ENCODE data around the gene NTM. TPM values are rescaled to one million over a fixed set of nuclear protein-coding genes. Genes with fewer than 3 reads are reported as not detected.

The NTM gene
- total RNA-seq, 1 experiment from 2014 or later: 9.9 TPM

- Histone ChIP-seq H2BK120ac (ENCODE audit: low read depth, low read length, poor library complexity, severe bottlenecking) (no peak overlapping the region), H3K18ac (ENCODE audit: insufficient read length, low read depth, low read length) (no peak overlapping the region), H4K20me1 (ENCODE audit: control insufficient read depth, insufficient read depth, insufficient read length) (no peaks in the 10 kb centered on the region), H3K27me3 (ENCODE audit: insufficient read depth, low read length) (no peaks in the 10 kb centered on the region), H3K23ac (ENCODE audit: insufficient read length, low read depth, low read length) (no peak overlapping the region), H3K23me2 (ENCODE audit: insufficient read length, low read depth, low read length, poor library complexity, severe bottlenecking) (no peaks in the 10 kb centered on the region), H3K56ac (ENCODE audit: insufficient read length, low read depth, low read length) (no peak overlapping the region), H3T11ph (ENCODE audit: low read length) (no peak overlapping the region), H3K14ac (ENCODE audit: insufficient read depth, low read length) (no peak overlapping the region), H3K4me1 (ENCODE audit: insufficient read depth, low read length) (peaks cover 34% of the 10 kb centered on the region), H3K4me2 (ENCODE audit: insufficient read depth, insufficient read length, low read length) (no peak overlapping the region), H2BK5ac (ENCODE audit: insufficient read length, low read length) (no peak overlapping the region), H4K8ac (replicated peaks; ENCODE audit: insufficient read length, low read depth, low read length) (no peak overlapping the region), H2BK20ac (ENCODE audit: low read depth, low read length, poor library complexity, severe bottlenecking) (no peak overlapping the region), H2BK15ac (ENCODE audit: low read depth, low read length) (no peak overlapping the region), H2BK12ac (ENCODE audit: insufficient read length, low read depth, low read length) (no peak overlapping the region), H3K4ac (ENCODE audit: low read depth, low read length) (no peak overlapping the region), H3K27ac (ENCODE audit: insufficient read length, low read depth, low read length) (no peak overlapping the region), H4K5ac (ENCODE audit: insufficient read length, low read depth, low read length) (no peak overlapping the region), H3K9ac (ENCODE audit: extremely low read depth, insufficient read length, low read length) (no peak overlapping the region), H4K91ac (ENCODE audit: insufficient read length, low read depth, low read length) (no peak overlapping the region), H2AFZ (ENCODE audit: low read length) (no peak overlapping the region), H2AK5ac (ENCODE audit: insufficient read length, low read length) (no peak overlapping the region), H3K79me2 (ENCODE audit: insufficient read depth, low read length) (no peaks in the 10 kb centered on the region), H3K9me3 (ENCODE audit: control insufficient read depth, low read depth, low read length) (no peaks in the 10 kb centered on the region), H3K79me1 (ENCODE audit: insufficient read depth, low read depth, low read length, poor library complexity, severe bottlenecking) (no peaks in the 10 kb centered on the region)
- Mint-ChIP-seq H3K27ac (no peak overlapping the region), H3K4me3 (no peak overlapping the region), H3K4me1 (peaks cover 76 to 80% of the 10 kb centered on the region in 2 experiments), H3K9me3 (no peaks in the 10 kb centered on the region; a peak in 1 of 5 replicates), H3K27me3 (ENCODE audit: low read depth) (peaks cover 3% of the 10 kb centered on the region), H3K36me3 (ENCODE audit: insufficient read depth in 1 of 3, low read depth in 3 of 3) (no peaks in the 10 kb centered on the region; a peak in 1 of 7 replicates)
- DNase-seq: no peak
- WGBS (ENCODE audit: extremely low coverage, insufficient read length, low lambda C conversion rate): no CpG with 5 or more reads among the region's 2 CpGs
- TF ChIP-seq CTCF (conservative IDR thresholded peaks at IDR 0.05): no peak
Observed at GRCh38 chr11:131658952-131659351, 288.5 kb downstream of the NTM start.
